ENCODE measurements around the gene USP35. TPM values are rescaled to one million over a fixed set of nuclear protein-coding genes. Genes with fewer than 3 reads are reported as not detected.
"Not testable (repeated sequence)": the region's sequence is repeated elsewhere in the genome, so short reads cannot be mapped to it uniquely, and the experiment has no call there.

Gene USP35
- polyA plus RNA-seq, 3 donors: 4.2 to 6.3 (median 5.9) TPM

- no peak for DNase-seq (ENCODE audit: extremely low read depth in 1 of 11, low read depth in 9 of 11, low spot score in 4 of 11)
Measured at GRCh38 chr11:78210000-78210608, 21.4 kb downstream of the USP35 start.

GRCh38 chr11:78211565-78211964 is 22.8 kb downstream of the USP35 start:
- no peak for DNase-seq (ENCODE audit: extremely low read depth in 1 of 11, low read depth in 9 of 11, low spot score in 4 of 11)

GRCh38 chr11:78212586-78213371 is 24.1 kb downstream of the USP35 start:
- DNase-seq (ENCODE audit: extremely low read depth in 1 of 11, low read depth in 9 of 11, low spot score in 4 of 11): no peak

GRCh38 chr11:78213526-78214330 is 25.0 kb downstream of the USP35 start:
- DNase-seq (ENCODE audit: extremely low read depth in 1 of 11, low read depth in 9 of 11, low spot score in 4 of 11): no peak

GRCh38 chr11:78214331-78215194 is 25.8 kb downstream of the USP35 start:
- DNase-seq (ENCODE audit: extremely low read depth in 1 of 11, low read depth in 9 of 11, low spot score in 4 of 11): no peak

GRCh38 chr11:78216021-78216420 is 27.3 kb downstream of the USP35 start:
- no peak for DNase-seq (ENCODE audit: extremely low read depth in 1 of 11, low read depth in 9 of 11, low spot score in 4 of 11)

- no peak for DNase-seq (ENCODE audit: extremely low read depth in 1 of 11, low read depth in 9 of 11, low spot score in 4 of 11)
Measured at GRCh38 chr11:78216571-78217287, 28.0 kb downstream of the USP35 start.

GRCh38 chr11:78217650-78218541 is 29.2 kb downstream of the USP35 start:
- DNase-seq (ENCODE audit: extremely low read depth in 1 of 11, low read depth in 9 of 11, low spot score in 4 of 11): no peak

- no peak for DNase-seq (ENCODE audit: extremely low read depth in 1 of 11, low read depth in 9 of 11, low spot score in 4 of 11)
Measured at GRCh38 chr11:78218707-78219492, 30.2 kb downstream of the USP35 start.

GRCh38 chr11:78219493-78220217 is 30.9 kb downstream of the USP35 start:
- DNase-seq (ENCODE audit: extremely low read depth in 1 of 11, low read depth in 9 of 11, low spot score in 4 of 11): no peak

- DNase-seq (ENCODE audit: extremely low read depth in 1 of 11, low read depth in 9 of 11, low spot score in 4 of 11): no peak
Measured at GRCh38 chr11:78220218-78221157, 31.8 kb downstream of the USP35 start.

- no peak for DNase-seq (ENCODE audit: extremely low read depth in 1 of 11, low read depth in 9 of 11, low spot score in 4 of 11)
Measured at GRCh38 chr11:78221396-78222315, 32.9 kb downstream of the USP35 start.

- DNase-seq (ENCODE audit: extremely low read depth in 1 of 11, low read depth in 9 of 11, low spot score in 4 of 11): not testable (repeated sequence)
Measured at GRCh38 chr11:78222726-78223125, 34.0 kb downstream of the USP35 start.

All from renal cortex interstitium (tissue), 11 donors.